NCI-H128 (cell line): ENCODE data around the gene CUX1.
"Not testable (repeated sequence)": the region's sequence is repeated elsewhere in the genome, so short reads cannot be mapped to it uniquely, and the experiment has no call there.

Experiments
- DNase-seq: peaks from one replicate; lab custom pipeline; 2025; ENCODE audit not compliant: unreplicated experiment; lab: John Stamatoyannopoulos, UW

The CUX1 gene

DNA sequence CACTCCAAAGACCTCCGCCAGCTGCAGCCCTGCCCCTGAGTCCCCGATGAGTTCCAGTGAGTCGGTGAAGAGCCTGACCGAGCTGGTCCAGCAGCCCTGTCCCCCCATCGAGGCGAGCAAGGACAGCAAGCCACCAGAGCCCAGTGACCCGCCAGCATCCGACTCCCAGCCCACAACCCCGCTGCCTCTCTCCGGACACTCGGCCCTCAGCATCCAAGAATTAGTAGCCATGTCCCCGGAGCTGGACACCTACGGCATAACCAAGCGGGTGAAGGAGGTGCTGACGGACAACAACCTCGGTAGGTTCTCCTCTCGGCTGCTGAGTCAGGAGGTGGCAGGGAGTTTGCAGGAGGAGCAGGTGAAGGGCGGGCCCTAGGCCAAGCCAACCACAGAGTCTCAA, 409.9 kb downstream of the CUX1 start:
- no peak for DNase-seq

DNA sequence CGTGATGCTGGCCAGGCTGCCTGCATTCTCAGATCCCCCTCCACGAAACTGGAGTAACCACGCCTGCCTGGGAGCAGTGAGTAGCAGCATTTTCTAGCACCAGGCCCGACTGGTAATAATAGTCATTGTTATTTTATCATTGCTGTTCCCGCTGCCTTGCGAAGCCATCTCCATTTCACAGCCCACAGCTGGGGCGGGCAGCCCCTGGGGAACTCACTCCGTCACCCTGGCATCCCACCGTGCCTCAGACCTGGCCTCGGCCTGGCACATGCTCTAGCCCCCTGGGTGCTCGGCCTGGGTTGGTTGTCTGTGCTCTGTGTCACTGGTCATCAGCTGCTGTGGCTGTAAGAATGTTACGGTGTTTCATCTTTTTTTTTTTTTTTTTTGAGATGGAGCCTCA, 411.5 kb downstream of the CUX1 start:
- no peak for DNase-seq

DNA sequence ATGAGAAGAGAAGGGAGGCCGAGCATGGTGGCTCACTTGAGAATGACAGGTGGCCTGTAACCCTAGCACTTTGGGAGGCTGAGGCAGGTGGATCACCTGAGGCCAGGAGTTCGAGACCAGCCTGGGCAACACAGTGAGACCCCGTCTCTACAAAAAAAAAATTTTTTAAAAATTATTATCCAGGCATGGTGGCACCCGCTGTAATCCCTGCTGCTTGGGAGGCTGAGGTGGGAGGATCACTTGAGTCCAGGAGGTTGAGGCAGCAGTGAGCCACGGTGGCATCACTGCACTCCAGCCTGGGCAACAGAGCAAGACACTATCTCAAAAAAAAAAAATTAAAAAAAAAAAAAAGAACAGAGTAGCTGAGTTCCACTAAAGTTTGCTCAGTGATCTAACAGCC, 412.7 kb downstream of the CUX1 start:
- not testable (repeated sequence) for DNase-seq

DNA sequence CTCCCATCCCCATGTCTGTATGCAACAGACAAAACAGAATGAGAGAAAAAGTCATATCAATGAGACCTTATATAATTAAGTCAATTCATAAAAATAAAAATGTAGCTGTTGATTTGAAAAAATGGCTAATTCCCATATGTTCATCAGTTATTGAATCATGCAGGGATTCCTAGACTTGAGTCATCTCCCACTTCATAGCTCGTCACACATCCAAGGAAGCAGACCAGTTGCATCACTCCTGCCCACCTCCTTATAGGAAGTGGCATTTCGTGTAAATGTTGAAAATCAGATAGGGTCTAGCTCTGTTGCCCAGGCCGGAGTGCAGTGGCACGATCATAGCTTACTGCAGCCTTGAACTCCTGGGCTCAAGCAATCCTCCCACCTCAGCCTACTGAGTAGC, 413.2 kb downstream of the CUX1 start:
- no peak for DNase-seq

DNA sequence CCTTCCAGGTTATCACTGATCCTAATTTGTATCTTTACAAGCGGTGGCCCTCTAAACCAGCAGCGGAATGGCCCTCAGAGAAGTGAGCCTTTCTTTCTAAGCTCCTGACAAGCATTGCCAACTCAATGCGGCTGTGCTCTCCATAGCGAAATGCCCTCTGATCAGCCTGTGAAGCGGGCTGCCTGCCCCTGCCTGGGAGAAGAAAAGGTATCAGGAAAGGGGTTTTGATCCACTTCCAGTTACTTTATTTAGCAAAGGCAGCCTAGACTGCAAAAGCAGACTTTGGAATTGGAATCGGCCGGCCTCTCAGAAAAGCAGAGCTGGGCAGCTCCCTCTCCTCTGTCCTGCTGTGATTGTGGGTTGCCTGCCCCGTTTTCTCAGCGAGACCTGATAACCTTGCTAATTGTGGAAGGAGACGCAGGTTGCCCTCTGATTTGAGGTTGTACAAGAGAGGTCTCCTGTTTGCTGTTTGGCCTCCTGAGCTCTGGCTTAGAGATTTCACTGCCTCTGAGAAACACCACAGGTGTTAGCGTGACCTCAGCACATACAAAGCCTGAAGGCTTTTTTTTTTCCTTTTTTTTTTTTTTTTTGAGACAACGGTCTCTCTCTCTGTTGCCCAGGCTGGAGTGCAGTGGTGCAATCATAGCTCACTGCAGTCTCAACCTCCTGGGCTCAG, 415.3 kb downstream of the CUX1 start:
- DNase-seq = no peak

DNA sequence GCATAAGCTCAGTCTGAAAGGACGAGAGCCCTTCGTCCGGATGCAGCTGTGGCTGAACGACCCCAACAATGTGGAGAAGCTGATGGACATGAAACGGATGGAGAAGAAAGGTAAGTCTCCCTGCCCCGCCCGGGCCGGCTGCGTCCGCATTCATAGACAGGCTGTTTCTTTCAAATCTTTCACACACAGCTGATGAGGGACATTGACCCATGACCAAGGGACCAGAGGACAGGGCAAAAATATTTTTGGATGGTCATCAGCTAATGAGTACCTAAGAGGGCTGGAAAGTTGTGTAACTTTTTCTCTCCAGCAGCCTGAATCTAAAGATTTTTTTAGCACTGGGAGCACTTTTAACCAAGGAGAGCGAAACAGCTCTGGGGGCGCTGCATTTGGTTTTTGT, 416.7 kb downstream of the CUX1 start:
- no peak for DNase-seq

DNA sequence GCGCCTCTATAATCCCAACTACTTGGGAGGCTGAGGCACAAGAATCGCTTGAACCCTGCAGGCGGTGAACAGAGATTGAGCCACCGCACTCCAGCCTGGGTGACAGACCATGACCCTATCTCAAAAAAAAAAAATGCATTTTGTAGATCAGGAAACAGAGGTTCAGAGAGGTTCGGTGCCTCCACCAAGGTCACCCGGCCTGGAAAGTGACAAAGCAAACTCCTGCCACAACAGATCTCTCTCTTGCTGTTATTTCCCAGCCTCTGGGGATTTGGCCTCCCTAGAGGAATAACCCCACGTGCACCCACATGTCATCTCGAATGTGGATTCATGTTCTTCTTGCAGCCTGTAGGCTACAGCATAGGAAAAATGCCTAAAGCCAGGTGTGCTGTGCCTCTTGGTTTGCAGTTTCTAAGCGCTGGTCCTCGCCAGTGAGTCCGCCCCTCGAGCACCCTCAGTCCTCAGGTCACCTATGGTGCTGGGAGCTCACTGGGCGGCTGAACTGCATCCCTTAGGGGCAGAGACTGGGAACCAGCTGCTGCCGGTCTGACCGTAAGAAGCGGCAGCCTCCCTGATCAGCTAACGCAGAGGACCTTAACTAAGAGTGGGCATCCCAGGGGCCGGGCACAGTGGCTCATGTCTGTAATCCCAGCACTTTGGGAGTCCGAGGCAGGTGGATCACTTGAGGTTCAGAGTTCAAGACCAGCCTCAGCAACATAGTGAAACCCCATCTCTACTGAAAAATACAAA, 417.6 kb downstream of the CUX1 start:
- DNase-seq = no peak

DNA sequence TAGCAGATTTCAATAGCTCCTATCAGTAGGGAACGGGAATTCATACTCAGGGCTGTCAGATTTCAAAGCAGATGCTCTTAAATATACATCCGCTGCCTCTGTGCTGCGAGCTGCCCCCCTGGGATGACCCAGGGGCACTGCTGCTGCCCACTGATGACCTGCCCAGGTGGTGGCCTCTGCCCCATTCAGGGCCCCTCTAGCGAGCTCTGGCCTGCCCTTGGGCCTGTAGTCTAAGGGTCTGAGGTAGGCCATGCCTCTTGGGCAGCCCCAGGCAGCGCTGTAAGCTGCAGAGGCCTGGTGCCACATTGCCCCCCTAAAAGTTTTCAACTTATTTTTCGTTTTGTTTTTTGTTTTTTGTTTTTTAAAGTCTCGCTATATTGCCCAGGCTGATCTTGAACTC, 418.7 kb downstream of the CUX1 start:
- DNase-seq = no peak

DNA sequence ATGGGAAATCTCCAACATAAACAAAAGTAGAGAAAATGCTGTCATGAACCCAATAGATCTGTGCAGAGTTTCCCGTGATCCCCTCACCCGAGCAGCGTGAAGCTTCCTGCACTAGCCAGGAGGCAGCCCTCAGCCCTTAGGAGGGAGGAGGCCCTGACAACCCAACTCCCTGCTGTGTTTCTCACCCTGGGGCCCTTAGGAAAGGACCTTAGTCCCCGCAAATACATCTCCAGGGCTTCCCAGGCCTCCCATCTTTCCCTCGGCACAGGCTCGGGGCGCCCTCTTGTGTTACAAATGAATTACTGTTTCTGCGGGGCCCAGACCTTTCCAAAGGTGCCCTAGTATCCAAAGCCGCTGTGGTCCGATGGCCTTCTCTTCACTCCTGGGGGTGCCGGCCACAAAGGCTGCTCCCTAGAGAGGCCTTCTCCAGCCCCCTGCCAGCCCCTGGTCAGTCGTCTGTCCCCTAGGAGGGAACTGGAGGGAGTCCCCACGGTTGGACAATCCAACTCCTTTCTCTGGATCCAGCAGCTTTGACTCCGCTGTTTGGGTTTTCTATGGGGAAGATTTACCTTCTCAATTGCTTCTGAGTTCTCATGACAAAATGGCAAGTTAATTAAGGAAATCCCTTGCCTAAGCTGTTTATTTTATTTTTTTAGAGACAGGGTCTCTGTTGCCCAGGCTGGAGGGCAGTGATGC, 419.3 kb downstream of the CUX1 start:
- DNase-seq = peak; percentile 8

DNA sequence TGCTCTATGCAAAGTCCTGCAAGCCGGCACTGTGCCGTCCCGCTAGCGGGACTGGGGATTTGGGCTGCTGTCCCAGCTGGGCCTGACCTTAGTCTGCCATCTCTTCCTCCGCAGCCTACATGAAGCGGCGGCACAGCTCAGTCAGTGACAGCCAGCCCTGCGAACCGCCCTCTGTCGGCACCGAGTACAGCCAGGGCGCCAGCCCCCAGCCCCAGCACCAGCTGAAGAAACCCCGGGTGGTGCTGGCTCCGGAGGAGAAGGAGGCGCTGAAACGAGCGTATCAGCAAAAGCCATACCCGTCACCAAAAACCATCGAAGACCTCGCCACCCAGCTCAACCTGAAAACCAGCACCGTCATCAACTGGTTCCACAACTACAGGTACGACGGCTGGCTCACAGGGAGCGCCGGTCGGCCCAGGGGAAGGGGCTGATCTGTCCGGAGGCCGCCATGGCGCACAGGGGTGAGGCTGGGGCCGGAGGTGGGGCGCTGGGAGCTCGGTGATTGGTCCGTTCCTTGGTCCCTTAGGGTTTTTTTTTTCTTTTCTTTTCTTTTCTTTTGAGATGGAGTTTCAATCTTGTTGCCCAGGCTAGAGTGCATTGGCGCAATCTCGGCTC, 421.9 kb downstream of the CUX1 start:
- no peak for DNase-seq

DNA sequence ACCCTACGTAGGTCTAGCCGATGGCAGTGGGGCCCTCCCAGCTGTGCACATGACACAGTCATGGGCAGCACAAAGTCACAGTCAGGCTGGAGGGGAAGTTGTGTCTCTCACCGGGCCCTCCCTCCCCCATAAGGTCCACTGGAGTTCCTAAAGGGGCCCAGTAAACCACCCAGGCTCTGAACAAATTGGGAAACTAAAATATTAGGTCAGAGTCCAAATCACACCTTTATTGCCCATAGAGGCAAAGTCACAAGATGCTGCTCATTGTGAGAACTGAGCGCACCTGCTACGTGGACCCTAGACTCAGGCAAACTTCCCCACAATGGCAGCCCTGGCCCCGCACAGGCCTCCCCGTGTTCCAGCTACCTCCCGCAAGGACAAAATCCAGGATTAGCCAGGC, 424.0 kb downstream of the CUX1 start:
- no peak for DNase-seq

DNA sequence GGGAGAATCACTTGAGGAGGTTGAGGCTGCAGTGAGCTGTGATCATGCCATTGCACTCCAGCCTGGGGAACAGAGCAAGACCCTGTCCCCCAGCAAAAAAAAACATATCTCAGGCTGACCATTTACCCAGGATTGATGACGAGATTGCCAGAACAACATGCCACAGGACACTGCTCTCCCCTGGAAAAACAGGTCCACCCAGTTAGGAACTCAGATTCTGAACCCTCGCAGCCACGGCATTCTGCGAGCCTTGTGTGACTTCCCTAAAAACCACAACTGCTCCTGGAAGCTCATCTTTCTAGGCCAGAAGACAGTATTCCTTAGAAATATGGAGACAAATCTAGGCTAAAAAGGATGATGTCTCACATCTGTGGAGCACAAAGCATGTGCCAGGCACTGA, 427.2 kb downstream of the CUX1 start:
- no peak for DNase-seq

DNA sequence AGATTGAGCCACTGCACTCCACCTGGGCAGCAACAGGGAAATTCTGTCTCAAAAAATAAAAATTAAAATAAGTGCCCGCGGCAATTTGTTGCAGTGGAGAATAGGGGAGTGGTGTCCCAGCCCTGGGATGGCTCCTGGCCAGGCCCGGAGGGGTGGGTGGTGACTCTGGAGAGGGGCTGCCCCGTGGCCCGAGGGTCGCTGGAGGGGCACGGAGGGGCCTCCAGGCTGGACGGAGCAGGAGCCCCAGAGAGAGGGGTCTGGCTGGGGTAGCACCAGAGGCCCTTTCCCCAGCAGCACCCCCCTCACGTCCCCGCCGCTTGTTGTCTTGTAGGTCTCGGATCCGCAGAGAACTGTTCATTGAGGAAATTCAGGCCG, 430.6 kb downstream of the CUX1 start:
- no peak for DNase-seq

DNA sequence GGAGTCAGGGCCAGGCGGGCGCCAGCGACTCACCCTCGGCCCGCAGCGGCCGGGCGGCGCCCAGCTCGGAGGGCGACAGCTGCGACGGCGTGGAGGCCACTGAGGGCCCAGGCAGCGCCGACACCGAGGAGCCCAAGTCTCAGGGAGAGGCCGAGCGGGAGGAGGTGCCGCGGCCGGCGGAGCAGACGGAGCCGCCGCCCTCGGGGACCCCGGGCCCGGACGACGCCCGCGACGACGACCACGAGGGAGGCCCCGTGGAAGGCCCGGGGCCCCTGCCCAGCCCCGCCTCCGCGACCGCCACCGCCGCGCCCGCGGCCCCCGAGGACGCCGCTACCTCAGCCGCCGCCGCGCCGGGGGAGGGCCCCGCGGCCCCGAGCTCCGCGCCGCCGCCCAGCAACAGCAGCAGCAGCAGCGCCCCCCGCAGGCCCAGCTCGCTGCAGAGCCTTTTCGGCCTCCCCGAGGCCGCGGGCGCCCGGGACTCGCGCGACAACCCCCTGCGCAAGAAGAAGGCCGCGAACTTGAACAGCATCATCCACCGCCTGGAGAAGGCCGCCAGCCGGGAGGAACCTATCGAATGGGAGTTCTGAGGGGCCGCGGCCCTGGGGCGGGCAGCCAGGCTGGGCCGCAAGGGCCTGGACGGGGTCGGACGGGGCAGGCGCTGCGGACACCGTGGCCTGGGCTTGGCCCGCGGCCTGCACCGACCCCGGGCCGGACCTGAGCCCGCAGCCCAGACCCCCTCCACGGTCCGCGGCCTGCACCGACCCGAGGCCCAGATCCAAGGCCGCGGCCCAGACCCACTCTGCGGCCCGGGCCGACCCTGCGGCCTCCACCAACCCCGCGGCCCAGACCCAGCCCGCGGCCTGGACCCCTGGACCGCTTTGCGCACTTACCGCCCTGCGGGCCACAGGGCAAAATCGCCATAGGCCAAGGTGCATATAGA, 431.3 kb downstream of the CUX1 start:
- no peak for DNase-seq

DNA sequence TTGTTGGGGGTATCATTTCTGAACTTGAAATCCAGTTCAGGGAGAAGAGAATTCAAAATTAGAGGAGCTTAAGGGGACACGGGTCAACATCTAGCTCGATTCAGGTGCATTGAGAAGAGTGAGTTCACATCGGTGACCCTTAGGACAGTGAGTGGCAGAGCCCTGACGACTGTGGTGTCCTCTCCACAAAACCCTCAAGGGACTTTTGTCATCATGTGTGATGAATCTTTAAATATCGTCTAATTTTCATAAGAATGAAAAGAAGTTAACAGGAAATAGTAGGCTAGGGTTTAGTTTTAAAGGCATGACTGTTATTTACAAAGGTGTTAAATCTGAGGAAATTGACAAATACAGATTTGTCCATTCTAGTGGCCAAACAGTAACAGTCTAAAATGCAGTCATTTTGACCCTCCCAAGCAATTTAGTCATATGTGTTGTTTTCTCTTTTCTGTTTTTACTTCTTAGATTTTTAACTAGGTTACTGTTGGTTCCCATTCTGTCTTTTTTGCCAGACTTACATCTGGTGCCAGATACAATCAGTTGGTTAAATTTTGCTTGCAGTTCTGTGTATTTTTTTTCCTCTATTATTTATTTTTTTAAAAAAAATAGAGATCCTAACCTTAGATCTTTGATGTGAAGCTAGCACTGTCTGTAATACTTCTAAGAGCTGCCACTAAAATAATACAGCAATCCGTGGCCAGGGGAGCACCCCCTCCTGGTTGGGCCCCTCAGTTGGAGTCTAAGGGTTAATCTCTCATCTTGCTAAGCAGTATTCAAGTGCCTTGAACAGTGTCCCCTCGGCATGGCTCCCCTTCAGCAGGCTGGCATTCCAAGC, 434.3 kb downstream of the CUX1 start:
- no peak for DNase-seq

DNA sequence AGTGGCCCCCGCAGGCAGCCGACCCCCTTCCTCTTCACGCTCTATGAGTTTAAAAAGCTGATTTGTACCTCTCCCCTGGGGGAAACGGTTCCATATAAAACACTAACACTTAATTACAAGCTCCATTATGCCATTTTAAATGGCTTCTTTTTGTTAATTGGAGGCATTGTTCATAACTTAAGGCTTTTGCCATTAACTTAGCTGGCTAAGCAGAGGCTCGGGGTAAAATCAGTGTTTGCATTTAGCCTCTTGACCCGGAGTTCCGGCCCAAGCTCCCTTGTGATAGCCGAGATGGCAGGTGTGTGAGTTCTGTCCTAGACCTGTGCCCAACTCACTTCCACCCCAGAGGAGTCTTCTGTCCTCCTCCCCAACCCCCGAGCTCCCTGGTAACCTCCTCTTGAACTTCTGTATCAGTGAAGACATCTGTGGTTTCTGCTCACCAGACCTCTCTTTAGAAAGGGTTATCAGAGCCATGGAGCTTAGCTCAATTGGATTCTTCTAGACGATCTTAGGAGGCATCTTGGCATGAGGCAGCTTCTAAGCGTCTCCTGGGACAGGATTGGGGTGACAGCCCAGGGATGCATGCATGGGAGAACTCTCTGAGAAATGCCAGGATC, 435.0 kb downstream of the CUX1 start:
- DNase-seq = no peak

DNA sequence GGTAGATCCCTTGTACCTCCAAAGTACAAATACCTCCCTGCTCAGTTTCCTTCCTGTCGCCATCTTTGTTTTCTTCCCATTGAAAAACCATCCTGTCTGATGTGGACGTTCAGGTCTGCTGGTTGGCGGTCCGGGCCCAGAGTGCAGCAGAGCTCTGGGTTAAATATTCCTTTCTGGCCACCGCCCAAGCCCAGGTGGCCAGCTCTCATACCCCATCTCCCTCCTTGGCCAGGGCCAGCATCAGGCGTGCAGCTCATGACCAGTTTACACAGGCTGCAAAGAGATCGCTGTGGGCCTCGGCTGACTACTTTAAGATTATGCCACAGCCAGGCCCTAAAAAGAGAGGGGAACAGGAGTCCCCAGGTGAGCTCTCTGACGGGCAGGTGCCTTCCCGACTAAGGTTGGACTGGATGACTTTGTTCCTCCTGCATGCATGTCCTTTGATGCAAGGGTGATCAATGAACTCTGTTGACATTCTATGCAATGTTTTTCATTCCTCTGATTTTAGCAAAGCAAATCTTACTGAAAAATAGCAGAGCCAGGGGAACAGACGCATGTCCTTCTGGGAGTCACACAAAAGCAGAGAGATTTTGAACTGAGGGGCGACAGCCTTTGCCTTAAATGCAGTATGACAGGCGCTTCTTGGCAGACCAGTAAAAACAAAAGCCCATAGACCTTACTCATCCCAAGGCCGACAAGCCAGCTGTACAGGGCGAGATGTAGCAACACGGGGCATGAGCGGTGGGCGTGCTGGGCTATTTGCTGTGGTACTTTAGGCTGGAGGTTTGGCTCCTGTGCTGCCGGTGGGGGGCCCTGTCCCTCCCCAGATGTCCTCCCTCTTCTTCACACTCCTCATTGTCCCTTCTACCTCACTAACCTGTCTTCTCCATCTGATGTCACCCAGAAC, 435.9 kb downstream of the CUX1 start:
- DNase-seq = no peak

DNA sequence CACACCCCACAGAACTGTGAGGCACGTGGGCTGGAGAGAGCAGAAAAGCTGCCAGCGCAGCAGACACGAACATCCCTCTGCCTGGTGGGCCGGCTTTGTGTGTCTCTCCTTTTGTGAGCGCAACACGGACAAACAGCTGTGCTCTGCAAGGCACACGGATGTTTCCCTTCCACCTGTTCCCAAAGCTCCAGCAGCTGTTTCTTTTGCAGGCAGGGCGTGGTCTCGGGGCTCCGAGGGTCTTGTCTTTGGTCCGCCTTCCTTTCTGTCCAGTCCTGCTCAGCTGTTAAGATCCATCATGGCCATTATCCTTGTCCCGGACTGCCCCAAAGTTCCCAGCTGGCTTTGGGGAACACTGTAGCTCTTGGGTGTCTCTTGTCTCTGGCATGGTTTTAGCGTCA, 436.5 kb downstream of the CUX1 start:
- no peak for DNase-seq
